Measurements from ENCODE around the gene NCR3LG1. TPM values are rescaled to one million over a fixed set of nuclear protein-coding genes. Genes with fewer than 3 reads are reported as not detected.

Gene NCR3LG1
- total RNA-seq, 4 donors from 2014 or later = 0.29 to 4.6 (median 0.91) TPM

GRCh38 chr11:17401316-17401715 lies 49.7 kb downstream of the NCR3LG1 start:
- intact Hi-C loops (cut with DNase I; ENCODE audit: low total_unique reads) = no loop called here
- no peak overlapping the region for H3K4me3 ChIP-seq

GRCh38 chr11:17401841-17402240 lies 50.2 kb downstream of the NCR3LG1 start:
- no peak for DNase-seq
- no peaks in the 10 kb centered on the region for H3K36me3 ChIP-seq
- H3K9me3 ChIP-seq = no peaks in the 10 kb centered on the region
- intact Hi-C loops (cut with DNase I; ENCODE audit: low total_unique reads) = no loop called here
- no peaks in the 10 kb centered on the region for H3K27me3 ChIP-seq
- H3K4me1 ChIP-seq = peaks cover 0 to 3% of the 10 kb centered on the region in 2 donors
- no peak overlapping the region for H3K4me3 ChIP-seq
- TF ChIP-seq CTCF (IDR thresholded peaks at IDR 0.05) (no peak), POLR2A (IDR thresholded peaks at IDR 0.05) (no peak)
- H3K27ac ChIP-seq = no peak overlapping the region

More at GRCh38 chr11:17401316-17401715, 49.7 kb downstream of the NCR3LG1 start:
- Histone ChIP-seq H3K9me3 (no peaks in the 10 kb centered on the region), H3K27me3 (no peaks in the 10 kb centered on the region), H3K36me3 (no peaks in the 10 kb centered on the region), H3K27ac (no peak overlapping the region), H3K4me1 (peaks cover 0 to 3% of the 10 kb centered on the region in 2 donors)
- no peak for TF ChIP-seq CTCF (IDR thresholded peaks at IDR 0.05)
- TF ChIP-seq POLR2A (IDR thresholded peaks at IDR 0.05) = no peak
- DNase-seq = no peak

- DNase-seq = no peak
- peaks cover 0 to 3% of the 10 kb centered on the region in 2 donors for H3K4me1 ChIP-seq
- H3K4me3 ChIP-seq = no peak overlapping the region
- TF ChIP-seq POLR2A (IDR thresholded peaks at IDR 0.05) = no peak
- no peak for TF ChIP-seq CTCF (IDR thresholded peaks at IDR 0.05)
- intact Hi-C loops (cut with DNase I; ENCODE audit: low total_unique reads) = no loop called here
- H3K27ac ChIP-seq = no peak overlapping the region
- no peaks in the 10 kb centered on the region for H3K36me3 ChIP-seq
- no peaks in the 10 kb centered on the region for H3K27me3 ChIP-seq
- H3K9me3 ChIP-seq = no peaks in the 10 kb centered on the region
These were observed 50.9 kb downstream of the NCR3LG1 start for GRCh38 chr11:17402486-17402885.

- Histone ChIP-seq H3K27ac (no peak overlapping the region), H3K27me3 (no peaks in the 10 kb centered on the region), H3K4me3 (no peak overlapping the region), H3K9me3 (no peaks in the 10 kb centered on the region), H3K36me3 (no peaks in the 10 kb centered on the region), H3K4me1 (peaks cover 0 to 3% of the 10 kb centered on the region in 2 donors)
- intact Hi-C loops (cut with DNase I; ENCODE audit: low total_unique reads) = no loop called here
- DNase-seq = no peak
- TF ChIP-seq POLR2A (IDR thresholded peaks at IDR 0.05) = no peak
- no peak for TF ChIP-seq CTCF (IDR thresholded peaks at IDR 0.05)
These were observed 52.6 kb downstream of the NCR3LG1 start for GRCh38 chr11:17403980-17404759.

GRCh38 chr11:17405232-17406005 lies 53.8 kb downstream of the NCR3LG1 start:
- peak; percentile 47 to 50 for DNase-seq
- Histone ChIP-seq H3K4me3 (no peak overlapping the region), H3K4me1 (peaks cover 0 to 3% of the 10 kb centered on the region in 2 donors), H3K36me3 (no peaks in the 10 kb centered on the region), H3K27me3 (no peaks in the 10 kb centered on the region), H3K9me3 (no peaks in the 10 kb centered on the region), H3K27ac (peak overlapping the region; percentile 14 to 62)
- TF ChIP-seq CTCF (IDR thresholded peaks at IDR 0.05) (peak in 1 of 4 experiments; percentile 3), POLR2A (IDR thresholded peaks at IDR 0.05) (no peak)
- intact Hi-C loops (cut with DNase I; ENCODE audit: low total_unique reads) = no loop called here

Measured in uterus (tissue), 4 donors.